Measurements from ENCODE around the gene CFD.

DNA sequence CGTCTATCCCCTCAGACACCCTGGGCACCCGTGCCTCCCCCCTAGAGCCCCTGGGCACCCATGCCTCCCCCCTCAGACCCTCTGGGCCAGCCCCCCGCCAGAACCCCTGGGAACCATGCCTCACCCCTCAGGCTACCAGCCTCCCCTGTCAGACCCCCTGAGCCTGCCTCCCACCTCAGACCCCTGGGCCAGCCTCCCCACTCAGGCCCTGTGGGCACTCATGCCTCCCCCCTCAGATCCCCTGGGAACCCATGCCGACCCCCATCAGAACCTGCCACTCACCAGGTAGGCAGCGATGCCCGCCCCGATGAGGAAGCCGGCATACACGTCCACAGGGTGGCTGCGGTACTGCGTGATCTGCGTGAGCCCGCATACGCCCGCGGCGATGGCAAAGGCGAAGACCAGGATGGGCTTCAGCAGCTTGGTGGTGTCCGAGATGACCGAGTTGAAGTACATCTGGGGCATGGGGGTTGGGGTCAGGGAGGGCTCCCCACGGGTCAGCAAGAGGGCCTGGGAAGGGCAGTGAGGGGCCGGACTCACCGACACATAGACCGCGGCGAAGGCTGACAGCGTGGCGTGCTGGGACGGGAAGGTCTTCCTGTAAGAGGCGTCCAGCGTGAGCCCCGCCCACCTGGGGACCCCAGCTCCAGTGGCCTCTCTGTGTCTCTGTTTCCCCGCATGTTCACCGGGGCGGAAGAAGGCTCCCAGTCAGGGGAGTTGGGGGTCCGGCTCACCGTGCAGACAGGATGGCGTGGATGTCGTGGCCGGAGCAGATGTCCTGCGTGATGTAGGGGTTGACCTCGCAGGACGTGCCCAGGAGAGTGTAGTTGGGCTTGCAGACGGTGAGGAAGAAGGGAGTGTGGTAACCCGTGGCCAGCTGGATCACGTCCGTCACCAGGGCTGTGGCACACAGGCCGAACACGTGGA is 45.0 kb upstream of the CFD start:
- TF ChIP-seq, protein P1, sequence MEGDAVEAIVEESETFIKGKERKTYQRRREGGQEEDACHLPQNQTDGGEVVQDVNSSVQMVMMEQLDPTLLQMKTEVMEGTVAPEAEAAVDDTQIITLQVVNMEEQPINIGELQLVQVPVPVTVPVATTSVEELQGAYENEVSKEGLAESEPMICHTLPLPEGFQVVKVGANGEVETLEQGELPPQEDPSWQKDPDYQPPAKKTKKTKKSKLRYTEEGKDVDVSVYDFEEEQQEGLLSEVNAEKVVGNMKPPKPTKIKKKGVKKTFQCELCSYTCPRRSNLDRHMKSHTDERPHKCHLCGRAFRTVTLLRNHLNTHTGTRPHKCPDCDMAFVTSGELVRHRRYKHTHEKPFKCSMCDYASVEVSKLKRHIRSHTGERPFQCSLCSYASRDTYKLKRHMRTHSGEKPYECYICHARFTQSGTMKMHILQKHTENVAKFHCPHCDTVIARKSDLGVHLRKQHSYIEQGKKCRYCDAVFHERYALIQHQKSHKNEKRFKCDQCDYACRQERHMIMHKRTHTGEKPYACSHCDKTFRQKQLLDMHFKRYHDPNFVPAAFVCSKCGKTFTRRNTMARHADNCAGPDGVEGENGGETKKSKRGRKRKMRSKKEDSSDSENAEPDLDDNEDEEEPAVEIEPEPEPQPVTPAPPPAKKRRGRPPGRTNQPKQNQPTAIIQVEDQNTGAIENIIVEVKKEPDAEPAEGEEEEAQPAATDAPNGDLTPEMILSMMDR (IDR thresholded peaks at IDR 0.05), result no peak
- TF ChIP-seq POLR2A (IDR thresholded peaks at IDR 0.05), result no peak

Measured in heart left ventricle (tissue), 13 donors.